GM12874 (cell line): ENCODE results near the gene CBR3.

Experiments
- TF ChIP-seq, protein P1 (sequence below): IDR thresholded peaks from 2 replicates; pipeline ENCODE4 v1.5.1; 2011; ENCODE audit warnings: low read depth, mild to moderate bottlenecking, control low read depth, low read length, moderate library complexity; ENCODE audit not compliant: insufficient read depth

Gene CBR3

DNA sequence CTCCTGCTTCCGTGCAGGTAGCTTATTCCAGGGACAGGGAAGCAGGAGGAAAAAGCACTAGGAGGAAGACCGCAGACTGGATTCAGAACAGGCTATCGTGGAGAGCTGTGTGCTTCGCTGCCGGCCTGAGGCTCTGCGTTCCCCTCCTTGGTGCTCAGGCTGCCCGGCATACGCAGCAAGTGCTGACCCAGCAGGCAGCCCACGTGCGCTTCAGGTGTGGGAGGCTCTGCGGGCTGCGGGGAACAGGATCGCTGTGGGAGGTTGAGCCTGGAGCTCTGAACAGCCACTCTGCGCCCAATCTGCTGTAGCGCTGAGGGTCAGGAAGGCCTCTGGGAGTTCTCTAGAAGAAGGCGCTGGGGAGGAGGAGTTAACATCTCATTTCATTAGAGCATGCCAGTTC lies 49.7 kb downstream of the CBR3 start:
- TF ChIP-seq, protein P1, sequence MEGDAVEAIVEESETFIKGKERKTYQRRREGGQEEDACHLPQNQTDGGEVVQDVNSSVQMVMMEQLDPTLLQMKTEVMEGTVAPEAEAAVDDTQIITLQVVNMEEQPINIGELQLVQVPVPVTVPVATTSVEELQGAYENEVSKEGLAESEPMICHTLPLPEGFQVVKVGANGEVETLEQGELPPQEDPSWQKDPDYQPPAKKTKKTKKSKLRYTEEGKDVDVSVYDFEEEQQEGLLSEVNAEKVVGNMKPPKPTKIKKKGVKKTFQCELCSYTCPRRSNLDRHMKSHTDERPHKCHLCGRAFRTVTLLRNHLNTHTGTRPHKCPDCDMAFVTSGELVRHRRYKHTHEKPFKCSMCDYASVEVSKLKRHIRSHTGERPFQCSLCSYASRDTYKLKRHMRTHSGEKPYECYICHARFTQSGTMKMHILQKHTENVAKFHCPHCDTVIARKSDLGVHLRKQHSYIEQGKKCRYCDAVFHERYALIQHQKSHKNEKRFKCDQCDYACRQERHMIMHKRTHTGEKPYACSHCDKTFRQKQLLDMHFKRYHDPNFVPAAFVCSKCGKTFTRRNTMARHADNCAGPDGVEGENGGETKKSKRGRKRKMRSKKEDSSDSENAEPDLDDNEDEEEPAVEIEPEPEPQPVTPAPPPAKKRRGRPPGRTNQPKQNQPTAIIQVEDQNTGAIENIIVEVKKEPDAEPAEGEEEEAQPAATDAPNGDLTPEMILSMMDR, result no peak

DNA sequence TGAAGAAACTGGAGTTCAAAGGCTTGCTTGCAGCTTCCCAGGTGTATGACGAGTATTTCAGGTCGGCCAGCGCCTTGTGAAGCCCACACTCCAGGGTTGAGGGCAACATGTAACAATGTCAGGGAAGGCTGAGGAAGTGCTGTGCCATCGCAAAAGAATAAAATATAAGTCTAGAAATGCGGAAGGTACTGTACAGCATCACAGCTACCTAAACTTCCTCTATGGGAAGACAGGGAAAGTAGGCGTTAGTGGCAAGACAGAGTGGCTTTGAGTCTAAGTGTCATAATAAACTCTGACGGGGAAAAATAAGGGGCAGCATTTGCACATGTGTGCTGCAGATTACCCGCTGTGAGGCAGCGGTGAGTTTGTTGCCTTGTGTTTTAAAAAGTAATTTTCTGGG lies 50.6 kb downstream of the CBR3 start:
- TF ChIP-seq, protein P1, result no peak

DNA sequence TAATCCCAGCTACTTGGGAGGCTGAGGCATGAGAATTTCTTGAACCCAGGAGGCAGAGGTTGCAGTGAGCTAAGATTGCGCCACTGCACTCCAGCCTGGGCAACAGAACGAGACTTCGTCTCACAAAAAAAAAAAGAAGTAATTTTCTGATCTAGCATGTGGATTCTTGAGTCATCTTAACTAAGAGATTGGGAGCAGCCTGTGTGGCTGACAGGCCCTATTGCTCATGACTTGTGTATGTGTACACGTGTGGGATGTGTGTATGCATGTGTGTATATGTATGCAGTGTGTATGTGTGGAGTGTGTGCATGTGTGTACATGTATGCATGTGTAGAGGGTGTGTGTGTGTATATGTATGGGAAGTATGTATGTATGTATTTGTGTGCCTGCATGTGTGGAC lies 51.2 kb downstream of the CBR3 start:
- TF ChIP-seq, protein P1, result no peak

DNA sequence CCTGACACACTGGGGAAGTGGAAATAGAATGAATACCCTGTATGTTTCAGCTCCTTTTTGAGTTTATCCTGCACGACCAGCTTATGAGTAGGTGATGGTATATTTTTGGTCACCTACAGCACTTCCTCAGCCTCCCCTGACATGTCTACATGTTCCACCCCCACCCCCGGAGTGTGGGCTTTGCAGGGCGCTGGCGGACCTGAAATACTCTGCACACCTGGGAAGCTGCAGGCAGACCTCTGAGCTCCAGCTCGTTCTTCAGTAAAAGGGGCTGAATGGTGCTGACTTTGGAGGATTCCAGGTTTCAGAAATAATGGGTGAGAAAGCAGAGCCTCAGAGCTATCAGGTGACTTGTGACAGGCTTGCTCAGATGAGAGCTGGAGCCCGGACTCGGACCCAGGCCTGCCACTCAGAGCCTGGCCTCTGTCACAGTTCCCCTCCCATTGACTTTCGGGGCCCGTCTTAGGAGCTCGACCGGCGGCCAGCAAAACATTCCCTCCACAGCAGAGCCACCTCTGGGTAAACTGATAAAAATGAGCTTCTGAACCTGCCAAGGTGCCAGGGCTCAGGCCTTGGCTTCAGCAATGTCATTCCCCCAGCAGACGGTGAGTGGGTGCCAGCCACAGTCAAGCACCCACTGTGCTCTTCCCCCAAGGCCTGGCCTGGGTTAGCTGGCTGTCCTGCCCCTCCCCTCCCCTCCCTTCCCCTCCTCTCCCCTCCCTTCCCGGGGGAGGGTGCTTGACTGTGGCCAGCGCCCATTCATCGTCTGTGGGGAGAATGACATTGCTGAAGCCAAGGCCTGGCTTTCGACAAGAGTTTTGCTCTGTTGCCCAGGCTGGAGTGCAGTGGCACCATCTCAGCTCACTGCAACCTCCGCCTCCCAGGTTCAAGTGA lies 51.9 kb downstream of the CBR3 start:
- TF ChIP-seq, protein P1, result no peak

DNA sequence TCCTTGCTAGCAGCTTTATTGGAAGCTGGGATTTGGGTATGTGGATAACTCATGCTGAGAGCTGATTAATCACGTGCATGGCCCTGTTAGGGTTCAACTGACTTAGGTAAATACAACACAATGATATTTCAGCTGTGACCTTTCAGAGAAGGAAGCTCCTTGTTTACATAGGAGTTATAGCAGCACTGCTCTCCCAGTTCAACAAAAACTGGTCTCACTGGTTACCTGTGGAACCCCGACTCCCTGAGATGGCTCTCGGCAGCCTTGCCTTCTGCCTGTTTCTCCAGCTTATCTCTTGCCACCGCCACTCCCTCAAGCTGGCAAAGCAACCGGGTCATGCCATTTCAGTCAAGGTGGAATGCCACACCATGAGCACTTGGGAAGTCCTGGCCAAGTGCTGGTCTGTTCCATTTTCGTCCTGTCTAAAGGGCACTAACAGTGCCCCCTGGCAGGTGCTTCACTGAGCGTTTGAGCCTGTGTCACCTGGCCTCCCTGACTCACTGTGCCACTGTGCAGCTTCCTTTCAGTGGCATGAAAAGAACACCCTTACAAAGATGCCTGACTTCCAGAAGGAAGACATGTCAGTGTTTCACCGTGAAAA lies 53.3 kb downstream of the CBR3 start:
- TF ChIP-seq, protein P1, result no peak

GRCh38 chr21:36188937-36189336 lies 54.1 kb downstream of the CBR3 start:
- TF ChIP-seq, protein P1, result no peak

- TF ChIP-seq, protein P1, result no peak
These were observed 55.9 kb downstream of the CBR3 start for GRCh38 chr21:36190736-36191135.
